Measurements from ENCODE around the gene TUBGCP2.

- TF ChIP-seq POLR2AphosphoS5 (IDR thresholded peaks at IDR 0.05) = no peak
- TF ChIP-seq, protein P1, sequence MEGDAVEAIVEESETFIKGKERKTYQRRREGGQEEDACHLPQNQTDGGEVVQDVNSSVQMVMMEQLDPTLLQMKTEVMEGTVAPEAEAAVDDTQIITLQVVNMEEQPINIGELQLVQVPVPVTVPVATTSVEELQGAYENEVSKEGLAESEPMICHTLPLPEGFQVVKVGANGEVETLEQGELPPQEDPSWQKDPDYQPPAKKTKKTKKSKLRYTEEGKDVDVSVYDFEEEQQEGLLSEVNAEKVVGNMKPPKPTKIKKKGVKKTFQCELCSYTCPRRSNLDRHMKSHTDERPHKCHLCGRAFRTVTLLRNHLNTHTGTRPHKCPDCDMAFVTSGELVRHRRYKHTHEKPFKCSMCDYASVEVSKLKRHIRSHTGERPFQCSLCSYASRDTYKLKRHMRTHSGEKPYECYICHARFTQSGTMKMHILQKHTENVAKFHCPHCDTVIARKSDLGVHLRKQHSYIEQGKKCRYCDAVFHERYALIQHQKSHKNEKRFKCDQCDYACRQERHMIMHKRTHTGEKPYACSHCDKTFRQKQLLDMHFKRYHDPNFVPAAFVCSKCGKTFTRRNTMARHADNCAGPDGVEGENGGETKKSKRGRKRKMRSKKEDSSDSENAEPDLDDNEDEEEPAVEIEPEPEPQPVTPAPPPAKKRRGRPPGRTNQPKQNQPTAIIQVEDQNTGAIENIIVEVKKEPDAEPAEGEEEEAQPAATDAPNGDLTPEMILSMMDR (IDR thresholded peaks at IDR 0.05) = no peak
- TF ChIP-seq POLR2A (IDR thresholded peaks at IDR 0.05) = no peak
- no peak for TF ChIP-seq EP300 (IDR thresholded peaks at IDR 0.05)
These were observed 46.1 kb upstream of the TUBGCP2 start for GRCh38 chr10:133354672-133355240.

Data from suprapubic skin (tissue), 4 donors.